Peyer's patch (tissue), 4 donors: Measurements from ENCODE around the gene IZUMO4.

Experiments used
- CTCF ChIP-seq, 6 experiments: fragments of 450-650 bp in 4 of 6; fragments of 200-600 bp in 2 of 6; sonication (generic) in 1 of 6; IDR thresholded peaks; one replicate each; pipeline ENCODE4 v1.5.1; 2017 to 2019; ENCODE audit warnings: antibody characterized with exemption in 6 of 6, mild to moderate bottlenecking in 3 of 6, moderate library complexity in 1 of 6
- POLR2A ChIP-seq, 2 donors: fragments of 450-650 bp; IDR thresholded peaks; one replicate each; pipeline ENCODE4 v1.5.1; 2017; ENCODE audit warnings: antibody characterized with exemption in 2 of 2, mild to moderate bottlenecking in 2 of 2, moderate library complexity in 2 of 2

- no peak for TF ChIP-seq CTCF (IDR thresholded peaks at IDR 0.05)
- TF ChIP-seq POLR2A (IDR thresholded peaks at IDR 0.05), result no peak
Observed at GRCh38 chr19:2122982-2123381, 26.3 kb downstream of the IZUMO4 start.
